Immature natural killer cell (primary cell): Measurements from ENCODE around the gene ISL1. TPM values are rescaled to one million over a fixed set of nuclear protein-coding genes. Genes with fewer than 3 reads are reported as not detected.

Experiments
- DNase-seq, 3 donors: peaks; one replicate each; pipeline ENCODE4 v3.0.0; 2022; ENCODE audit warnings: mixed read lengths in 1 of 3
- H3K27ac Mint-ChIP-seq, 6 donors: one replicate each; pipeline ENCODE4 v1.8.0; 2020; ENCODE audit warnings: mixed read lengths in 6 of 6, mild to moderate bottlenecking in 5 of 6, inconsistent platforms in 4 of 6, moderate library complexity in 3 of 6
- H3K27me3 Mint-ChIP-seq, 3 donors: one replicate each; pipeline ENCODE4 v1.8.0; 2020 to 2021; ENCODE audit warnings: low read depth in 3 of 3, mild to moderate bottlenecking in 3 of 3, mixed read lengths in 3 of 3, moderate library complexity in 3 of 3, inconsistent platforms in 1 of 3
- H3K36me3 Mint-ChIP-seq, 3 donors: one replicate each; pipeline ENCODE4 v1.8.0; 2020; ENCODE audit warnings: mixed read lengths in 3 of 3, inconsistent platforms in 2 of 3, mild to moderate bottlenecking in 2 of 3
- H3K4me1 Mint-ChIP-seq, 2 donors: one replicate each; pipeline ENCODE4 v1.8.0; 2020; ENCODE audit warnings: inconsistent platforms in 2 of 2, mild to moderate bottlenecking in 2 of 2, mixed read lengths in 2 of 2, moderate library complexity in 1 of 2
- H3K4me3 Mint-ChIP-seq, 5 donors: one replicate each; pipeline ENCODE4 v1.8.0; 2020; ENCODE audit warnings: mild to moderate bottlenecking in 5 of 5, mixed read lengths in 5 of 5, inconsistent platforms in 3 of 5, moderate library complexity in 3 of 5
- H3K9me3 Mint-ChIP-seq, 6 donors: one replicate each; pipeline ENCODE4 v1.8.0; 2020; ENCODE audit warnings: mild to moderate bottlenecking in 6 of 6, mixed read lengths in 6 of 6, inconsistent platforms in 4 of 6, moderate library complexity in 3 of 6
- polyA plus RNA-seq, 3 donors: library from polyadenylated mRNA; unstranded; fragments of 300-500 nt; fragmentation: Illumina TruSeq; gene quantifications; one replicate each; pipeline ENCODE4 v1.2.3, GENCODE V29; 2021

Gene ISL1
- polyA plus RNA-seq, 3 donors from 2014 or later = not detected

DNA sequence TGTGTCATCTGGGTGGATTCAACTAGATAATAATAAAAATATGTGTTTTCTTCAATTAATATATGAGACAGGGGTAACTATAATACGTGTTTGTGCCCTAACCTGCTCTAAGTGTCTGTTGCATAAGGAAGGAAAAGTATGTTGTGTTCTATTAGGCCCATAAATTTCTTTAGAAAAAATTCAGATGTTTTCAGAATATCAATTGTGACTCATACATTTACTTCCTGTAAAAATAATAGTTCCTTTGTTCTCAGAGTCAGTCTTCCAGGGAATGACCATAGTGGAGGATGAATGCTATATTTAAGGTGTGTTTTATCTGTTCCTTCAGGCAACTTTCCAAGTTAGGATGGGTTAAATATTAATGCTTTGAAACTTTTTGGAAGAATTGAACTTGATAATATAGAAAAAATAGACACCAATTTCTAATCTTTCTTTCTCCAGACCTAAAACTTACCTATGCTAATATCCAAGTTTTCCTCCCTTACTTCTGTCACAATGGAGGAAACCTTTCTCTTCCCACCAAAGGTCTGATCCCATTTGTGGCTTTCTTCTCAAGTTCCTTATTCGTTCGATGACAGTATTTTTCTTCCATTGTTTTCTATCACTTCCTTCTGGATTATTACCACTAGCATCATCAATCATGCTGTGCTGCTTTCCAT is 49.9 kb downstream of the ISL1 start:
- no peak overlapping the region for H3K4me3 Mint-ChIP-seq
- DNase-seq = no peak
- no peaks in the 10 kb centered on the region for H3K4me1 Mint-ChIP-seq
- H3K36me3 Mint-ChIP-seq = no peaks in the 10 kb centered on the region
- H3K27me3 Mint-ChIP-seq = no peaks in the 10 kb centered on the region
- no peak overlapping the region for H3K27ac Mint-ChIP-seq
- peaks cover 6 to 32% (median 12%) of the 10 kb centered on the region in 6 donors for H3K9me3 Mint-ChIP-seq

DNA sequence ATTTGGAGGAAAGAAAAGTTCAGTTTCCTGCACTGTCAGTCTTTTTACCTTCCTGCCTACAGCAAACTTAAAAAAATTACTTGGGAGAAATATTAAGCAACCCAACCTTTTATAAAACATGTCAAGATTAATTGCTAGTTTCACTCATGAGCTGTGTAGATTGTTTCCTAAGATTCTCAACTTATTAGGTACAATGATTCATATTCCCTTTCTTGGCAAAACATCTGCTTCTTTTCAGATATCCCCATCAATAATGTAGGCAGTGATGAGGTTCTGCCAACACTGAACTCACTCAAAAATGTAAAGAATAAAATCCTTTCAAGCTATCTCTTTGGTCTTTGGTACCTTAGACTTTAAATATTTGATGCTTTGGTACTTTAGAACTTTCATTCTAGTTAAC is 56.0 kb downstream of the ISL1 start:
- Mint-ChIP-seq H3K9me3 (peaks cover 5 to 55% (median 12%) of the 10 kb centered on the region in 6 donors), H3K4me1 (no peaks in the 10 kb centered on the region), H3K27ac (no peak overlapping the region), H3K27me3 (no peaks in the 10 kb centered on the region), H3K4me3 (no peak overlapping the region), H3K36me3 (no peaks in the 10 kb centered on the region)
- DNase-seq = no peak
